Measurements from ENCODE around the gene POU2F1.

GRCh38 chr1:167250482-167250881 is 29.8 kb downstream of the POU2F1 start:
- no peak for TF ChIP-seq CTCF (conservative IDR thresholded peaks at IDR 0.05; ENCODE audit: low read length)
- TF ChIP-seq EZH2phosphoT487 (IDR thresholded peaks at IDR 0.05; ENCODE audit: borderline replicate concordance, low read depth, low read length), result no peak
